A549 (cell line): ENCODE measurements around the gene ARHGAP25.

ENCODE experiments used
- CTCF ChIP-seq: fragments of >200 bp; sonication (Bioruptor Twin); formaldehyde crosslinking; IDR thresholded peaks from 3 replicates; pipeline ENCODE4 v1.5.1; 2016
- NR3C1 ChIP-seq: fragments of >200 bp; sonication (Bioruptor Twin); formaldehyde crosslinking; IDR thresholded peaks from 3 replicates; pipeline ENCODE4 v1.6.1; 2017
- PBX3 ChIP-seq: IDR thresholded peaks from 2 replicates; pipeline ENCODE4 v1.6.1; 2012

- TF ChIP-seq PBX3: no peak
- TF ChIP-seq NR3C1: no peak
- no peak for TF ChIP-seq CTCF
Measured at GRCh38 chr2:68744366-68744912, 9.8 kb downstream of the ARHGAP25 start.
